Tibial nerve (tissue), 4 donors: Measurements from ENCODE around the gene MAP4K1.

Experiments
- EP300 ChIP-seq, 2 donors: sonication (generic); formaldehyde crosslinking; IDR thresholded peaks; one replicate each; pipeline ENCODE4 v1.6.1; 2017; ENCODE audit warnings: antibody characterized with exemption in 2 of 2, mild to moderate bottlenecking in 1 of 2
- POLR2A ChIP-seq, 2 donors: fragments of 450-650 bp; IDR thresholded peaks; one replicate each; pipeline ENCODE4 v1.6.1; 2017; ENCODE audit warnings: antibody characterized with exemption in 2 of 2, mild to moderate bottlenecking in 2 of 2, moderate library complexity in 2 of 2
- TF ChIP-seq, protein P1 (sequence below), 5 experiments: fragments of 200-600 bp in 3 of 5; fragments of 450-650 bp in 2 of 5; sonication (generic) in 3 of 5; IDR thresholded peaks; one replicate each; pipeline ENCODE4 v1.5.1; 2016 to 2019; ENCODE audit warnings: antibody characterized with exemption in 5 of 5, mild to moderate bottlenecking in 3 of 5, moderate library complexity in 2 of 5

DNA sequence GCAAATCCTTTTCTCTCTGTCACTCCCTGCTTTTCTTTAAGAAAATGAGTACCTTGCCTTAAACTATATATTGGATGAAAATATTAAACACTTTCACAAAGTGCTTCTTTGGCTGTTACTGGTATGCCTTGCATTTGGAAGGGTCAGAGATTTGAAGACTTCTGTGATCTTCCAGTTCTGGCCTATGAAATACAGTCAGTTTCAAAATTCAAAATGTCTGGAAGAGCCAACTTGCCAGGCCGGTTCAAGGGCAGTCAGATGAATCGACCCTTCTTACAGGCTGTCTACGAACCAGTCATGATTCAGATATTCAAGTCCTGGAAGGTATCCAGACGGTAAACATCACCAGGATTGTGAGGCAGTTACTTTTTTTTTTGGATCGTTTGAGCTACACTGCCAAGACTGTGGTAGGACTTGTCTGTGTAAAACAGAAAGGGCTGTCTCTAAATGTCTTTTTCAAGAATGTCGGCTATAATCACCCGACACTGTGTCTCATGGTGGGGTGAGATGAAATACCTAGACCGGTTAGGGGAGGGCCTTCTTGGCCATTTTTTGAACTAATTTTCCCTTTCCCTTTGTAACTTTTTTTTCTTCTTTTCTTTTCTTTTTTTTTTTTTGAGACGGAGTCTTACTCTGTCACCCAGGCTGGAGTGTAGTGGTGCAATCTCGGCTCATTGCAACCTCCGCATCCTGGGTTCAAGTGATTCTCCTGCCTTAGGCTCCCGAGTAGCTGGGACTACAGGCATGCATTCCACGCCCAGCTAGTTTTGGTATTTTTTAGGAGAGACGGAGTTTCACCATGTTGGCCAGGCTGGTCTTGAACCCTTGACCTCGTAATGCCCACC is 40.9 kb upstream of the MAP4K1 start:
- TF ChIP-seq, protein P1, sequence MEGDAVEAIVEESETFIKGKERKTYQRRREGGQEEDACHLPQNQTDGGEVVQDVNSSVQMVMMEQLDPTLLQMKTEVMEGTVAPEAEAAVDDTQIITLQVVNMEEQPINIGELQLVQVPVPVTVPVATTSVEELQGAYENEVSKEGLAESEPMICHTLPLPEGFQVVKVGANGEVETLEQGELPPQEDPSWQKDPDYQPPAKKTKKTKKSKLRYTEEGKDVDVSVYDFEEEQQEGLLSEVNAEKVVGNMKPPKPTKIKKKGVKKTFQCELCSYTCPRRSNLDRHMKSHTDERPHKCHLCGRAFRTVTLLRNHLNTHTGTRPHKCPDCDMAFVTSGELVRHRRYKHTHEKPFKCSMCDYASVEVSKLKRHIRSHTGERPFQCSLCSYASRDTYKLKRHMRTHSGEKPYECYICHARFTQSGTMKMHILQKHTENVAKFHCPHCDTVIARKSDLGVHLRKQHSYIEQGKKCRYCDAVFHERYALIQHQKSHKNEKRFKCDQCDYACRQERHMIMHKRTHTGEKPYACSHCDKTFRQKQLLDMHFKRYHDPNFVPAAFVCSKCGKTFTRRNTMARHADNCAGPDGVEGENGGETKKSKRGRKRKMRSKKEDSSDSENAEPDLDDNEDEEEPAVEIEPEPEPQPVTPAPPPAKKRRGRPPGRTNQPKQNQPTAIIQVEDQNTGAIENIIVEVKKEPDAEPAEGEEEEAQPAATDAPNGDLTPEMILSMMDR (IDR thresholded peaks at IDR 0.05), result no peak
- TF ChIP-seq EP300 (IDR thresholded peaks at IDR 0.05) (peak in 1 of 2 donors; percentile 80), POLR2A (IDR thresholded peaks at IDR 0.05) (no peak)
